ENCODE results near the gene SLC16A5. TPM values are rescaled to one million over a fixed set of nuclear protein-coding genes. Genes with fewer than 3 reads are reported as not detected.
"Not testable (repeated sequence)": the region's sequence is repeated elsewhere in the genome, so short reads cannot be mapped to it uniquely, and the experiment has no call there.

SLC16A5 gene
- total RNA-seq, 2 experiments from 2014 or later: 2.3 to 2.8 TPM

- POLR2A ChIA-PET: interaction anchor here (1.1 kb wide), 1 partner anchor 18 kb away, joined by 3 read pairs; no protein-coding TSS in a partner anchor
These were observed 26.7 kb upstream of the SLC16A5 start for GRCh38 chr17:75061055-75061438.

GRCh38 chr17:75061618-75062017, 26.1 kb upstream of the SLC16A5 start:
- ChIA-PET POLR2A (no interaction called here), CTCF (interaction anchor here (0.6 kb wide), 1 partner anchor 142 kb away, joined by 3 read pairs; no protein-coding TSS in a partner anchor)

More at GRCh38 chr17:75061055-75061438, 26.7 kb upstream of the SLC16A5 start:
- CTCF ChIA-PET: interaction anchor here (0.6 kb wide), 1 partner anchor 143 kb away, joined by 3 read pairs; no protein-coding TSS in a partner anchor

GRCh38 chr17:75063201-75063600, 24.6 kb upstream of the SLC16A5 start:
- POLR2A ChIA-PET: interaction anchor here (0.6 kb wide), 1 partner anchor 22 kb away, joined by 3 read pairs; no protein-coding TSS in a partner anchor
- CTCF ChIA-PET: no interaction called here

- CTCF ChIA-PET: no interaction called here
- POLR2A ChIA-PET: no interaction called here
These were observed 24.1 kb upstream of the SLC16A5 start for GRCh38 chr17:75063626-75064025.

GRCh38 chr17:75064040-75064439, 23.7 kb upstream of the SLC16A5 start:
- CTCF ChIA-PET: no interaction called here
- POLR2A ChIA-PET: interaction anchor here (0.5 kb wide), 1 partner anchor 12 kb away, joined by 5 read pairs; no protein-coding TSS in a partner anchor

GRCh38 chr17:75064460-75064859, 23.3 kb upstream of the SLC16A5 start:
- ChIA-PET CTCF (no interaction called here), POLR2A (interaction anchor here (0.5 kb wide), 1 partner anchor 12 kb away, joined by 5 read pairs; no protein-coding TSS in a partner anchor)

GRCh38 chr17:75064867-75065561, 22.7 kb upstream of the SLC16A5 start:
- CTCF ChIA-PET: interaction anchor here (1.2 kb wide), 1 partner anchor 40 kb away, joined by 3 read pairs; no protein-coding TSS in a partner anchor

GRCh38 chr17:75065562-75066151, 22.1 kb upstream of the SLC16A5 start:
- ChIA-PET POLR2A (no interaction called here), CTCF (interaction anchor here (0.7 to 1.2 kb wide), 2 partner anchors 40 to 77 kb away, joined by 3 read pairs; no protein-coding TSS in a partner anchor)

More at GRCh38 chr17:75064867-75065561, 22.7 kb upstream of the SLC16A5 start:
- POLR2A ChIA-PET: no interaction called here

- CTCF ChIA-PET: interaction anchor here (0.7 to 0.8 kb wide), 2 partner anchors 27 to 46 kb away, joined by 4 to 5 read pairs; no protein-coding TSS in a partner anchor
- POLR2A ChIA-PET: no interaction called here
These were observed 19.9 kb upstream of the SLC16A5 start for GRCh38 chr17:75067856-75068255.

- ChIA-PET POLR2A (no interaction called here), CTCF (interaction anchor here (0.7 kb wide), 1 partner anchor 144 kb away, joined by 3 read pairs; no protein-coding TSS in a partner anchor)
These were observed 19.0 kb upstream of the SLC16A5 start for GRCh38 chr17:75068750-75069149.

- POLR2A ChIA-PET: no interaction called here
- CTCF ChIA-PET: no interaction called here
These were observed 18.0 kb upstream of the SLC16A5 start for GRCh38 chr17:75069783-75070182.

- POLR2A ChIA-PET: not testable (repeated sequence)
These were observed 16.1 kb upstream of the SLC16A5 start for GRCh38 chr17:75071478-75072271.

GRCh38 chr17:75072909-75073308, 14.8 kb upstream of the SLC16A5 start:
- CTCF ChIA-PET: interaction anchor here (0.8 to 1.5 kb wide), 2 partner anchors 13 to 166 kb away, joined by 3 to 4 read pairs; no protein-coding TSS in a partner anchor
- POLR2A ChIA-PET: not testable (repeated sequence)

More at GRCh38 chr17:75071478-75072271, 16.1 kb upstream of the SLC16A5 start:
- CTCF ChIA-PET: interaction anchor here (0.7 to 0.8 kb wide), 2 partner anchors 28 to 168 kb away, joined by 3 to 4 read pairs; no protein-coding TSS in a partner anchor

GRCh38 chr17:75073618-75074047, 14.1 kb upstream of the SLC16A5 start:
- POLR2A ChIA-PET: interaction anchor here (0.6 kb wide), 1 partner anchor 40 kb away, joined by 3 read pairs; no protein-coding TSS in a partner anchor
- CTCF ChIA-PET: interaction anchor here (1.5 to 2.1 kb wide), 2 partner anchors 14 to 40 kb away, joined by 3 to 5 read pairs; no protein-coding TSS in a partner anchor

GRCh38 chr17:75074532-75074931, 13.2 kb upstream of the SLC16A5 start:
- POLR2A ChIA-PET: no interaction called here
- CTCF ChIA-PET: interaction anchor here (2.1 kb wide), 1 partner anchor 40 kb away, joined by 5 read pairs; no protein-coding TSS in a partner anchor

GRCh38 chr17:75075597-75076336, 12.0 kb upstream of the SLC16A5 start:
- CTCF ChIA-PET: interaction anchor here (0.8 kb wide), 1 partner anchor 55 kb away, joined by 3 read pairs; no protein-coding TSS in a partner anchor
- POLR2A ChIA-PET: interaction anchor here (0.6 to 0.7 kb wide), 2 partner anchors 12 to 38 kb away, joined by 4 to 5 read pairs; no protein-coding TSS in a partner anchor

- POLR2A ChIA-PET: no interaction called here
- CTCF ChIA-PET: no interaction called here
These were observed 10.7 kb upstream of the SLC16A5 start for GRCh38 chr17:75077072-75077495.

GRCh38 chr17:75077496-75078283, 10.1 kb upstream of the SLC16A5 start:
- ChIA-PET CTCF (no interaction called here), POLR2A (interaction anchor here (1.1 kb wide), 1 partner anchor 17 kb away, joined by 3 read pairs; no protein-coding TSS in a partner anchor)

Measured in activated CD8-positive, alpha-beta memory T cell treated with anti-CD3 and anti-CD28 coated beads for 36 hours (primary cell).